Measurements from ENCODE around the gene PCCA.
"Not testable (repeated sequence)": the region's sequence is repeated elsewhere in the genome, so short reads cannot be mapped to it uniquely, and the experiment has no call there.

The PCCA gene

DNA sequence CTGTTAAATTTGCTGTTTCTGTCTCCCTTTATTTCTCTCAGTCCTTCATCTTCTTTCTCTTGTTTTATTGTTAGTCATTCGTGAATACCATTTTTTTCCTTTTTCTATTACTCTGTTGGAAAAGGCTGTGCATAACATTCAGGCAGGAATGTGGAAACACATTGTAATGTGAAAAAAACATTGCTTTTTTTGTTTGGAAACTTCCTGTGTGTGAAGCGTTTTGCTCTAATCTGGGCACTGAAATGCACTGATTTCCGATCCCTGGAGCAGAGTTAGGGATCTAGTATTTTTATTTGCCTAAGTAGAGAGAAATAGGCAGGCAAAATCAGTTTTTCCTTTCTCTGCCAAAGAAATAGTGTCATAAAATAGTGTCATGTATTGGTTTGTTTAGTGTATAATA is 155.5 kb downstream of the PCCA start:
- no peak for DNase-seq (ENCODE audit: low read depth in 2 of 2)

DNA sequence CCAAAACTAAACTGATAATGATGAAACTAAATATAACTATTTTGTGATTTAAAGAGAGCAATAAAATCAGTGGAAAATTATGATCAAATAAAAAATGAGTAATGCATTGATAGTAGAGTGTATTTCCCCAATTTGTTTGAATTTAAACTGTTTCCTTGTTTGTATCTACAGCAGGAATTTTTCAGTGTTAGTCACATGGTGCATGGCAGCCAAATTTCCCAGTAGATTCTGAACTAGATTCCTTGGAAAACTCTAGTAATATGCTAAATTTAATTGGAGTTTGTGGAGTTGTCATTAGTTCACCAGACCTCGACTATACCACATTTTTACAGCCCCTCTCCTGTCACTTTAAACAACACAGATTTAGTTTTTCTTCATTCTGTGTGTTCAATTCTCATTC is 156.2 kb downstream of the PCCA start:
- DNase-seq (ENCODE audit: low read depth in 2 of 2) = no peak

DNA sequence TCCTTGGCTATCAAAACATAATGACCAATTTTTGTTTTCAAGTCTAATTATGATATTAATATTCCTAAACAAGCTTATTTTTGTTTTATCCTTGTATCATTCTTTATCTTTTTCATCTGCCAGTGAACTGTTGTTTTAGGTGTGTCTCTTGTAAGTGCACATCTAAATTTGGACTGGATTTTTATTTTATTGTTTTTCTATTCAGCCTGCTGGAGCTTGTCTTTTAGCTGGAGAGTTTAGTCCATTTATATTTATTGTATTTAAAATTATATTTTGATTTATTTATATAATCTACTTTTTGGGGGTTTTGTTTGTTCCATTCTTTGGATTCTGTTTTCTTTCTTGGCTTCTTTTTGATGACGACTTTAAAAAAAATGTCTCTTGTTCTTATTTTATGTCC is 159.0 kb downstream of the PCCA start:
- DNase-seq (ENCODE audit: low read depth in 2 of 2) = no peak

DNA sequence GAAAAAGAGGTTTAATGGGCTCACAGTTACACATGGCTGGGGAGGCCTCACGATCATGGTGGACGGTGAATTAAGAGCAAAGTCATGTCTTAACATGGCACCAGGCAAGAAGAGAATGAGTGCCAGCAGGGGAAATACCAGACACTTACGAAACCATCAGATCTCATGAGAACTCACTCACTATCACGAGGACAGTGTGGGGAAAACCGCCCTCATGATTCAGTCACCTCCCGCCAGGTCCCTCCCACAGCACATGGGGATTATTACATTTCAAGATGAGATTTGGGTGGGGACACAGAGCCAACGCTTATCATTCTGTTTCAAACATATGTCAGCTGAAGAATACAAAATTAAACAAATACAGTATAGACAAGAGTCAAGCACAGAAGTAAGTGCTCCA is 165.1 kb downstream of the PCCA start:
- no peak for DNase-seq (ENCODE audit: low read depth in 2 of 2)

DNA sequence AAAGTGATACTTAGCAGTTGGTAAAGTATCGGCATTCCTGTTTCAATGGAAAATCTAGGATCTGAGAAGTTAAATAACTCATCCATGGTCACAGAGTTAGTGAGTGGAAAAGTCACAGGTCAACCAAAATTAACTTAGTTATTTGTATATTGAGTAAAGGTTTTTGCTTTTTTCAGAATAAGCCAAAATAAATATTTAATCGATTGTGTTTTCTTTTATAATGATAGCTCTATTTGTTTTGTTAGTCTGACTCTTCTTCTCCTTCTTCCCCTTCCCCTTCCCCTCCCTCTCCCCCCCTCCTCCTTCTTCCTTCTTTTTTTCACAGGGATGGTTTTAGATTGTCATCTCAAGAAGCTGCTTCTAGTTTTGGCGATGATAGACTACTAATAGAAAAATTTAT is 173.5 kb downstream of the PCCA start:
- DNase-seq (ENCODE audit: low read depth in 2 of 2) = no peak

DNA sequence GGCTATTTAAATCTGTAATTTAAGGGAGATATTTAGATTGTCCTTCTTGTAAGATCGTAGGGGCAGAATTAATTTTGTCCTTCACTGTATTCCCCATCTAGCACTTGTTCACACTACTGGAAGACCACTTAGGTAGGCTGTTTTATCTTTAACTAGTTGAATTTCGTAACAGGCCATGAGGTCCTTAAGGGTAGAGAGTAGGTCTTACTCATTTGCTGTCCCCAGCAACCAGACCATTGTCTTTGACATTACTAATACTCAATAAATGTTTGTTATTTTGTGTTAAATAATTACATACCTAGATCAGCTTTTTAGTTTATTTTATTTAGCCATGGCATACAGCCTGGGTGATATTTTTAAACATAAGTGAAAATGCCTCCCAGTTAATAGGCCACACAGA is 177.1 kb downstream of the PCCA start:
- DNase-seq (ENCODE audit: low read depth in 2 of 2) = no peak

DNA sequence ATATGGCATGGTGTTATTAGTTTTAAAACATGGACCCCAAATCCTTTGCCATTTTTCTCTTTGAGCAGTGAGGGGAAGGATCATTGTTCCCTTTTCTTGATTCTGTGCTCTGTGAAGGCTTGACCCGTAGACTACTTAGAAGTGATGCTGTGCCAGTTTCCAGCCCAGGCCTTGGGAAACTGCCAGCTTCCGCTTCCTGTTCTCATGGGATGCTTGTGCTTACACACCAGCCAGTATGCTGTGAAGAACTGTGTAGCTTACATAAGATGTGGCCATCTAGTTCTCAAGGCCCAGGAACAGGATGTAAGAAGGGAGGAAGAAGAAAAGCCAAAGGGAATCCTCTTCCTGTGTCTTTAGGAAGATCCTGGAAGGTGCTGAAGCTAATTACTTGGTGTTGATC is 180.9 kb downstream of the PCCA start:
- DNase-seq (ENCODE audit: low read depth in 2 of 2) = no peak

DNA sequence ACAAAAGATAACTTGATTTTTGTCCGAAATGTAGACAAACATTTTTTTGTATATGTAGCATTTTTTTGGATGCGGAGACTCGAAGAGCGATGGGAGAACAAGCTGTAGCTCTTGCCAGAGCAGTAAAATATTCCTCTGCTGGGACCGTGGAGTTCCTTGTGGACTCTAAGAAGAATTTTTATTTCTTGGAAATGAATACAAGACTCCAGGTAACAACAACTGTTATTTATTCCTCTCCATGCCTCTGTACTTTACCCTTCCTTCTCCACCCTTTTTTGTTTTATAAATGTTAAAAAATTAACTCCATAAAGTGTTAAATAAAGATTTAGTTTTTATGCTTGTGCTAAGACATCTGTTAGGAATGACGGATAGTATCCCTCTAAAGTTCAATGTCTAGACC is 184.2 kb downstream of the PCCA start:
- no peak for DNase-seq (ENCODE audit: low read depth in 2 of 2)

DNA sequence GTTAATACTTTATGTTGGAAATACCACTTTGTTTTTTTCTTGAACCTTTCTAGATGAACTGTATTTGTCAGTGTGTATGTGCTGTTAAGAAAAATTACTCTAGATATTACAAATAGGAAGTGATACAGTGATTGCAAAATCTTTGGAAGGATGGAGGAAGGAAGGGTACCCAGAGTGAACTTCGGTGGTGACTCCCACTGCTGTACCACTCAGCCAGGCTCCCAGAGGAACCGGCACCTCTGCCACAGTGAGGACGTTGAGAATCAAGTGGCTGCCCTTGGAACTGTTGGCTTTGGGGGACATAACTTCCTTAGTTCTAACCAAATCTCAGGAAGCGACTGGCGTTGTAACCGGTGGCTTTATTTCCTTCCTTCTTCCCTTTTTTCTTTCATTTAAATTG is 184.7 kb downstream of the PCCA start:
- DNase-seq (ENCODE audit: low read depth in 2 of 2) = no peak

DNA sequence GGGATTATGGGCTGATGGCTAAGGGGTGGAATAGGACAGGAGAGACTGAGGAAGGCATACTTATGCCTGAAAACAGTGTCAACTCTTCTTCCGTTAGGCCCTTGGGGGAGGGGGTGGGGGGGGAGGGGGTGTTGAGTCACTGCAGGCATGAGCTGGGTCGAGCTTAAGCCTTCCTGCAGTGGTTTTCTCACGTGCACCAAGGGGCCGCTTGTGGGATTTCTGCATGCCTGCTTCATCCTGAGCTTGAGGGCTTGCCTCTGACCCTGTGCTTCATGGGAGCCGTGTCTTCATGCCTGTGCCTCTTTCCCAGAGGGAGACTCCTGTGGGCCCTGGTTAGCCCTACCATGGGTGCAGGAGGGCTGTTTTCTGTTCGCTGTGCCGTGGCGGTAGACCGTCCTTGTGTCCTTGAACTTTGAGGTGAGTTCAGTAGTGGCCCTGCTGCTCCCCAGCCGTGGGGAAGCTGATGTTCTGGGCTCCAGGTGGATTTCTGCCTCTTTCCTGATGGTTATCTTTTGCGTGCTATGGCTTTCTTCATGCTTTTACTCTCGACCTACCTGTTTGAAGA is 186.1 kb downstream of the PCCA start:
- DNase-seq (ENCODE audit: low read depth in 2 of 2) = no peak

DNA sequence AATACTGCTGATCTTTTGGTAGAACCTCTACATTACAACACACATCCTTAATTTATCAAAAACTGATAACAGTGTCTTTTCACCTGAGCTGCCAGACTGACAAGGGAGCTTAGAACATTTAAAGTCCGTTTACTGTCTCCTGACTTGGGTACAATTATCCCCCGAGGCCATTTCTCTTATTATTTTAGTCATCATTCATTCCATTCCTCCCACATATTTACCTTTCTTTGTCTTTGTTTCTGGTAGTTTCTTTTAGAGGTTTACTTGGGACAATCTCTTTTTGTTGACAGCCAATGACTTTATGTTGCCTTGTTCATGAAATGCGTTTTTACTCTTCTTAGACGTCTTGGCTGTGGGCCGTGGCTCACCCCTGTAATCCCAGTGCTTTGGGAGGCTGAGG is 186.9 kb downstream of the PCCA start:
- no peak for DNase-seq (ENCODE audit: low read depth in 2 of 2)

DNA sequence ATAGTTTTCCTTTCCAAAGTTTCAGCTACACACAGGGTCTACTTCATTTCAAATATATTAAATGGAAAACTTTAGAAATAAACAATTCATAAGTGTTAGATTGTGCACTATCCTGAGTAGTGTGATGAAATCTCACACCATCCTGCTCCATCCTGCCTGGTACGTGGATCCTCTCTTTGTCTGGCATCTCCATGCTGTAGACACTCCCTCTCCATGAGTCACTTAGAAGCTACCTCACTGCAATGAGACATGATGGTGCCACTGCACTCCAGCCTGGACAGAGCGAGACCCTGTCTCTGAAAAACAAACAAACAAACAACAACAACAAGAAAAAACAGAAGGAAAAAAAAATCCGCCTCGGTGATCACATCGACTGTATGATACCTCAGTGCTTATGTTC is 191.8 kb downstream of the PCCA start:
- no peak for DNase-seq (ENCODE audit: low read depth in 2 of 2)

DNA sequence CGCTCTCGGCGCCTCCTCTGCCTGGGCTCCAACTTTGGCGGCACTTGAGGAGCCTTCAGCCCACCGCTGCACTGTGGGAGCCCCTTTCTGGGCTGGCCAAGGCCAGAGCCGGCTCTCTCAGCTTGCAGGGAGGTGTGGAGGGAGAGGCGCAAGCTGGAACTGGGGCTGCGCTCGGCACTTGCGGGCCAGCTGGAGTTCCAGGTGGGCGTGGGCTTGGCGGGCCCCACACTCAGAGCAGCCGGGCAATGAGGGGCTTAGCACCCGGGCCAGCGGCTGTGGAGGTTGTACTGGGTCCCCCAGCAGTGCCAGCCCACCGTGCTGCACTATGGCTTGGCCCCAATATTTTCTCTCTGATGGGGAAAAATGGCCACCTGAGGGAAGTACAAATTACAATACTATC is 193.4 kb downstream of the PCCA start:
- DNase-seq (ENCODE audit: low read depth in 2 of 2) = not testable (repeated sequence)

DNA sequence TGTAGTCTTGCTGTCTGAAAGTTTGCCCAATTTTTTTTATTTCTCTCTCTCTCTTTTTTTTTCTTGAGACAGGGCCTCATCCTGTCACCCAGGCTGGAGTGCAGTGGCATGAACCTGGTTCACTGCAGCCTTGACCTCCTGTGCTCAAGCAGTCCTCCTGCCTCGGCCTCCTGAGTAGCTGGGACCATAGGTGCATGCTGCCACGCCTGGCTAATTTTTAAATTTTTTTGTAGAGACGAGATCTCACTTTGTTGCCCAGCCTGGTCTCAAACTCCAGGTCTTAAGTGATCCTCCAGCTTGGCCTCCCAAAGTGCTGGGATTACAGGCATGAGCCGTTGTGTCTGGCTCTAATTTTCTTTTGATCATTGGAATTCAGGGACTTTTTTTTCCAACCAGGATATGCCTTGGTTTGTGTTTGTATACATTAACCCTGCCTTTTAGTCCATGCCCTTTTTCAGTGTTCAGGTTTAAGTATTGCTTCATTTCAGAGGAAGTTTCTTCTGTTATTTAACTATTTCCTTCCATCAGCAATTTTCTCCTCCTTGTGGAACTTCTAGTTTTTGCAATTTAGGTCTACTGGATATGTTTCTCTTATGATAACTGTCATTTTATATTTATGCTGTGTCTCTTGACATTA is 201.4 kb downstream of the PCCA start:
- no peak for DNase-seq (ENCODE audit: low read depth in 2 of 2)

DNA sequence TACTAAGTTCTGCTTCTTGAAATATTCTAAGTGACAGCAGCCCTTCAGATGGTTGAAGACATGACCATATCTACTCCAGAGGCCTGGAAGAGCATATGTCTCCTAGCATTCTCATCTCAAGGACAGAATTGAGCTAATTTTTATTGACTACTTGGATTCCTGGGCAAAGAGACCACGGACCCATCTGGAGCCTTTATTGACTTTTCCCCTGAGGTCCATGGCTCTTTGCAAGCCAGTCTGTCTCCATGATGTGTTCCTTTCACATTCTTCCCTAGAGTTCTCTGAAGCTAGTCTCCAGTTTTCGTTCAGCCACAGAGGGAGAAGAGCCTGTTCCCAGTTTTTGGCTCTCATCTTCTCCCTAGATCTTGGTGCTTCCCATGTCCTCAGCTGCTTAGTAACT is 202.7 kb downstream of the PCCA start:
- DNase-seq (ENCODE audit: low read depth in 2 of 2) = no peak

DNA sequence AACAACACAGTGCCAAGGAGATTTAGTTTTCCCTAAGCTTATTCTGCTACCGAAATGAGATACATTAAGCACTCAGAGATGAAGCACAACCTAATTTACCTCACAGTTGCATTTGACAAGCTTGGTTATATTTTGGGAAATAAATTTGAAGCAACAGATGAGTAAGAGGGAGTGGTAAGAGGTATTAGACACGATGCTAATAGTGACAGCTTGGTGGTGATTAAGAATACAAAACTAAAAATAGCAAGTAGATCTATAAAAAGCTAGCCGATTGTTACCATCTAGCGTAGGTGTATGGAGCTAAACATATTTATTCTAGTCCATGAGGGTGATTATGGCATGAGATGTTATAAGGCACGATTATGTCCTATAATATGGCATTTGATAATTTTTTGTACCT is 208.5 kb downstream of the PCCA start:
- DNase-seq (ENCODE audit: low read depth in 2 of 2) = no peak

DNA sequence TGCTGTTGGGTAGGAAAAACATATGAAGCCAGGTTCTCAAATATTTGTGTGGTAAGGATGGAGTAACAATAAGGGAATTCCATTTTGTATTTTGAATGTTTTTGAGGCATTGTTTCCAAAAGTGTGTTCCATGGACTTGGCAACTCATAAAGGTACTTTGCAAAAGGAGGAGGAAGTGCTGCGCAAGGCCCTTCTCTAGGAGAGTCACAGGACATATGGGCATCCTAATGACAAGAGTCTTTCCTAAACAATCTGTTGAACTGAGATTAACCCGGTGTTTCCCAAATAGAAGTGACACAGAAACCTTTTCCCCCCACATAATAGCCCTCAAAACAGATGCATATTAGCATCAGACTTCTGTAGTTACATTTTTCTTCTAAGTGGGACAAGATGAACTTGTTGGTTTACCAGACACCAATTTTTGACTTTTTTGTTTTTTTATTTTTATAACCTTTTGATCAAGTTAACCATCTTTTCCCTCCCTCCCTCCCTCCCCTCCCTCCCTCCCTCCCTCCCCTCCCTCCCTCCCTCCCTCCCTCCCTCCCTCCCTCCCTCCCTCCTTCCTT is 209.3 kb downstream of the PCCA start:
- DNase-seq (ENCODE audit: low read depth in 2 of 2) = no peak

DNA sequence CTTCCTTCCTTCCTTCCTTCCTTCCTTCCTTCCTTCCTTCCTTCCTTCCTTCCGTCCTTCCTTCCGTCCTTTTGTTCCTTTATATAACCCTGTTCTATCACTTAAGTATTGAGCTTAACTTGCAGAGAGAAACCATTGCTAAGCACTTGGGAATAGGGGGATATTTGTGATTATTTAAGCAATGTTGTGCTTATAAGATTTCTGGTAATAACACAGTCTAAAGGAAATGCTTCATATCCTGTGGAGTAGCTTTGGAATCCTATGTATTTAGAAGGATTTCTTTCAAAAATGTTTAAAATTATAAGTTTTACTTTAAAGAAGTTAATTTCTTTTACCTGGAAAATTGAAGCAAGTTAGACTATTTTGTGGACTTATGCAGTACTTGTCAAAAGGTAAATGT is 209.8 kb downstream of the PCCA start:
- DNase-seq (ENCODE audit: low read depth in 2 of 2) = no peak

DNA sequence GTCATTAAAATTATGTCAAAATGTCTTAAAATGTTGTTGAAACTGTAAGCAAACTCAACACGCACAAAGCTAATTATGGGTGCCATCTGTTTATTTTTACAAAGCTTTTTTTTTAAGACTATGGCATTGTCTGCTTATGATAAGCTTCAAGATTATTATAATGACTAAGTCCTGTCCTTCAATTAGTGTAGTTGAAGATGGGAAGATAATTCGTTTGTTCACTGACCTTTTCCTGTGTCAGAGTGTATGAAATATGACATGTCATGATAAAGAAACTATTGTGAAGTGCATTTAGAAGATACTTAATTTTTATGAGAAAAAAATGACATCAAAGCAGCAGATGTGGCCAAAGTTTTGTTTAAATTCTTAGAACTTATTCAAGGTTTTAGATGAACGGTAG is 211.3 kb downstream of the PCCA start:
- no peak for DNase-seq (ENCODE audit: low read depth in 2 of 2)

DNA sequence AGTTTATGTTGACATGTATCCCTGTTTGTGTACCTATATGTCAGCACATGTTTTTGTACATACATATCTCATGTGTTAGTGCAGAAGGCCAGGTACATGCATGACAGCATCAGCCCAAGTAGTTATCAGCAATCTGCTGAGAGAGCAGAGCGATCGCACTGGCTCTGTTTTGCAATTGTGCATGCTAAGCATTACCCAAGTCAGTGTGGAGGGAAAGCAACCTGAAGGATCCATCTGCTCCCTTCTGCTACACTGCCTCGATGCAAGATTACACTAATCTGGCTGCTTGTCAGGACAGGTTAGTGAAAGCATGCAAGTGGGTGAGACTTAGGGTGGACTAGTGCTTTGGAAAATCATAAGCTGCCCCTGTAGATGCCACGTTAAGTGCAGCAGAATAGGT is 211.8 kb downstream of the PCCA start:
- no peak for DNase-seq (ENCODE audit: low read depth in 2 of 2)

DNA sequence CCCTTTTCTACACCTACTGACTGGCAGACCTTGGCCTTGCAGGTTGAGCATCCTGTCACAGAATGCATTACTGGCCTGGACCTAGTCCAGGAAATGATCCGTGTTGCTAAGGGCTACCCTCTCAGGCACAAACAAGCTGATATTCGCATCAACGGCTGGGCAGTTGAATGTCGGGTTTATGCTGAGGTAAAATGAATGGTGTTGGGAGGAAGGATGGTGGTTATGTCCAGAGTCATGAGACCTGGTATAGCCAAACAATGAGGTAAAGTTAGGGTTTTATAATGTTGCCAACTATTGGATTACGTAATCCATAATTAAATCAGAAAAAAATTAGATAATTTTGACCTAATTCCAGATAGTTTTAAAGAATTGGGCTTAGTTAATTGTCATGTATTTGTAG is 212.5 kb downstream of the PCCA start:
- DNase-seq (ENCODE audit: low read depth in 2 of 2) = no peak

DNA sequence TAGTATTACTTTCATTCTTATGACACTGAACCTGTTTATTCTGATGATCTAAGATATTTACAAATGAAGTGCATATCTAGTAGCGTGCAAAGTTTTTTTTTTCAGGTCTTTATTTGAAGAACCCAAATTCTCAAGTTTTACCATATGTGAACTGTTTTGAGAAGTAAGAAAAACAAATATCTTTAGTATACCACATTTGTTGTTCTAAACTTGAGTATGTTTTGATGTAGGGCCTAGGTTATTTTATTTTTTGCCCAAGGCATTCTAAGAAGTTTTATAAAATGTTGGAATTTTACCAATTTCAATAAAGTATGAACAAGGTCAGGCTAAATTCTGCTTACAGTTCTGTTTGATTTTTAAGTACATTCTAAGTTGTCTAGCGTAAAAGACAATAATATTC is 213.5 kb downstream of the PCCA start:
- DNase-seq (ENCODE audit: low read depth in 2 of 2) = no peak

DNA sequence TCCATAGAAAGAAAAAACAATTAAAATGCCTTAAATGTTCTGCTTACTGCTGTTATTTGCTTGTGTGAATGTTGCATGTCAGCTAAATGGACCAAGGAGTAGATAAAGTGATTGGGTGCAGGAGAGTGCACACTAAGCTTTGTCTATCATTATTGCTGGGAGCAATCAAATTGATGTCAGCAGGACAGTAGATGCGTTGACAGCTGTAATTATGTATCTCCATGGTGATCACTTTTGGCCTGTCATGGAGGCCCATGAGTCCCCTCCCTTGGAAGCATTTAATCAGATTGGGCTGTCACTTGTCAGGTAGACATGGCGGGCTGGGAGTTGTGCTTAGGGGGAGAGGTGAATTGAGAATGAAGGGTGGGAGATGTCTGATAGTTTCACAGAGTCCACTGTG is 215.3 kb downstream of the PCCA start:
- no peak for DNase-seq (ENCODE audit: low read depth in 2 of 2)

DNA sequence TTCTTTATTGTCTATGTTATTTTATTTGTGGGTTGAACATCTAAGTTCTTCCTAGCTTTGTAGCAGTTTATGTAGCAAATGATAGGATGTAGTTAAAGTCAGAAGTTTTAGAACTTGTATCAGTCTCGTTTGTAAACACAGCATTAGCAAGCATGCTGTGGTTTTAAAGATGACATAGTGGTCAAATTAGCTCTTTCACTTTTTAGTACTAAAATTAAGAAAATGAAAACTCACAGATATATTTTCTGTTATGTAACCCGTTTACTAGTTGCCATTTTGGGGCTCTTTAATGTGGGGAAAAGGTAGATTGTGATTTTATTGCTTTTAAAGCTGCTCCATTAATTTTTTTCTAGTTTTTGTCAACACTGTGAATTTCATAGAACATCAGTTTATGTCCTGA is 216.5 kb downstream of the PCCA start:
- DNase-seq (ENCODE audit: low read depth in 2 of 2) = no peak

All from stimulated activated CD8-positive, alpha-beta memory T cell treated with anti-CD3 and anti-CD28 coated beads, Interleukin-7, amount 100 ng/mL, for 4 hours (primary cell).